HT-29 (cell line): ENCODE measurements around the gene SMYD3. TPM values are rescaled to one million over a fixed set of nuclear protein-coding genes. Genes with fewer than 3 reads are reported as not detected.

Experiments
- small RNA-seq: library from RNA; depleted of rRNA; stranded (forward); fragments of <200 nt; gene quantifications from one replicate; pipeline ENCODE3, GENCODE V24; 2014
- total RNA-seq: library from RNA; depleted of rRNA; stranded (reverse); fragments of >200 nt; shearing (Covaris generic); gene quantifications from 2 replicates; pipeline ENCODE4 v1.2.3, GENCODE V29; 2014; rRNA removed

Gene SMYD3
- total RNA-seq, 1 experiment from 2014 or later, result 24.3 TPM

Small RNA genes within 50 kb of the gene (small RNA-seq; reads per million reads assigned to genes)
- gene AL356583.2, result not detected
- not detected for gene RF00019
- not detected for gene RNU6-1283P

Other genes starting within 250 kb of the SMYD3 start
- 21.6 and 25.7 TPM in 2 replicates for gene TFB2M, start 59.0 kb upstream of the SMYD3 start, total RNA-seq
- gene CNST, start 59.2 kb upstream of the SMYD3 start, total RNA-seq, result 6.1 and 7.0 TPM in 2 replicates
- gene SCCPDH, start 217.1 kb upstream of the SMYD3 start, total RNA-seq, result 20.5 and 21.5 TPM in 2 replicates